ENCODE results near the gene VSTM2L.
"Not testable (repeated sequence)": the region's sequence is repeated elsewhere in the genome, so short reads cannot be mapped to it uniquely, and the experiment has no call there.

VSTM2L gene

DNA sequence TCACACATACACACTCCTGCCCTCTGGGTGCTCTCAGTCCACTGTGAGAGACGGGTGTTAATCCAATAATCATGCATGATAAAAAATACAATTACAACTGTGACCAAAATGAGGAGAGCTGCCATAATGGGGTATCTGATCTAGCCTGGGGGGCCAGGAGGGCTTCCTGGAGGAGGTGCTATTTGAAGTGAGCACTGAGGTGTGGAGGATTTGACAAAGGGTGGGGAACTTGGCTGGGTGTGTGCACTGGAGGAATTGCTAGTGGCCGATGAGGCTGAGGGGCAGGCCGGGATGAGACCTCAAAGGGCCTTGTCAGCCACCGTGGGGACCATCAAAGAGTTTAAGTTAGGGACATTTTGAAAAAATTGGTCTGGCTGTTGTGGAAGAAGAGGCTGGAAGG is 34.8 kb downstream of the VSTM2L start:
- DNase-seq (ENCODE audit: low read depth in 2 of 2) = no peak

DNA sequence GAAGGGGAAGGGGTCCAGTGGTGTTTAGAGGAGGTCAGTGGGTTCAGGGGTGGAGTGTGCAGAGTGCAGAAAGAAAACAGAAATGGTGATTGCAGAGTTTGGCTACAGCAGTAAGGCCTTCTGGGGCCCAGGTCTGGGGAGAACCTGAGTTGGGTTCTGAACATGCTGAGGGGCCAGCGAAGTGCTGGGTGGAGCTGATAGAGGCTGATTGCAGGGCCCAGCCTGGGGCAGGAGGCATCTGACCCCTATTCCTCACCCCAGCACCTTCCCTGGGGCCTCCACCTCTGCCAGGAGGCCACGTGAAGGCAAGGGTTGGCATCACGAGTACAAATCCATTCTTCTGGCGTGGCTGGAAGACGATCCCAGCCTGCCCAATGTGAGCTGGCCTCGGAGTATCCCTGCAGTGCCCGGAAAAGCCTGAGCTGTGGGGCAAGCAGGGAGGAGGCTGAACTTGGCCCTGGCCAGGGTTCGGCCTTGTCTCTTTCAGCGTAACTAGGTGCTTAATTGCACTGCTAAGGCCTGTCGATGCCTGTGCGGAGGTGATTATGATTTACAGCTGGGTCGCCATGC is 35.3 kb downstream of the VSTM2L start:
- DNase-seq (ENCODE audit: low read depth in 2 of 2) = no peak

- DNase-seq (ENCODE audit: low read depth in 2 of 2) = no peak
Measured at GRCh38 chr20:37938954-37939353, 36.0 kb downstream of the VSTM2L start.

- DNase-seq (ENCODE audit: low read depth in 2 of 2) = no peak
Measured at GRCh38 chr20:37939701-37940560, 37.0 kb downstream of the VSTM2L start.

GRCh38 chr20:37940858-37941257 is 37.9 kb downstream of the VSTM2L start:
- DNase-seq (ENCODE audit: low read depth in 2 of 2) = no peak

- no peak for DNase-seq (ENCODE audit: low read depth in 2 of 2)
Measured at GRCh38 chr20:37941332-37941731, 38.4 kb downstream of the VSTM2L start.

DNA sequence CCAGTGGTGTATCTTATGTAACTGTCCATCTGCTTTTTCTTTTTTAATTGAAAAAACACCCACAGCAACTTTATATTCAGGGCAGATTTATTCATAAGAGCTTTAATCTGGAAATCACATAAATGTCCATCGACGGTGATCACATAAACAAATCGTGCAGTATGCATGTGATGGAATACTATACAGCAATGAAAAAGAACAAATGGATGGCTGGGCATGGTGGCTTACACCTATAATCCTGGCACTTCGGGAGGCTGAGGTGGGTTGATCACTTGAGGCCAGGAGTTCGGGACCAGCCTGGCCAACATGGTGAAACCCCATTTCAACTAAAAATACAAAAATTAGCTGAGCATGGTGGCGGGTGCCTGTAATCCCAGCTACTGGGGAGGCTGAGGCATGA is 39.1 kb downstream of the VSTM2L start:
- DNase-seq (ENCODE audit: low read depth in 2 of 2) = no peak

DNA sequence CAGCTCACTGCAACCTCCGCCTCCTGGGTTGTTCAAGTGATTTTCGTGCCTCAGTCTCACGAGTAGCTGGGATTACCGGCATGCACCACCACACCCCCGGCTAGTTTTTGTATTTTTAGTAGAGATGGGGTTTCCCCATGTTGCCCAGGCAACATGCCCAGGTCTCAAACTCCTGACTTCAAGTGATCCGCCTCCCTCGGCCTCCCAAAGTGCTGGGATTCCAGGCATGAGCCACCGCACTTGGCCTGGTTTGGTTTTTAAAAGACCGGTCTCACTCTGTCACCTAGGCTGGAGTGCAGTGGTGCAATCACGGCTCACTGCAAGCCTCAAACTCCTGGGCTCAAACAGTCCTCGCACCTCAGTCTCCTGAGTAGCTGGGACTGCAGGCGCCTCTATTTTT is 40.1 kb downstream of the VSTM2L start:
- DNase-seq (ENCODE audit: low read depth in 2 of 2) = no peak

DNA sequence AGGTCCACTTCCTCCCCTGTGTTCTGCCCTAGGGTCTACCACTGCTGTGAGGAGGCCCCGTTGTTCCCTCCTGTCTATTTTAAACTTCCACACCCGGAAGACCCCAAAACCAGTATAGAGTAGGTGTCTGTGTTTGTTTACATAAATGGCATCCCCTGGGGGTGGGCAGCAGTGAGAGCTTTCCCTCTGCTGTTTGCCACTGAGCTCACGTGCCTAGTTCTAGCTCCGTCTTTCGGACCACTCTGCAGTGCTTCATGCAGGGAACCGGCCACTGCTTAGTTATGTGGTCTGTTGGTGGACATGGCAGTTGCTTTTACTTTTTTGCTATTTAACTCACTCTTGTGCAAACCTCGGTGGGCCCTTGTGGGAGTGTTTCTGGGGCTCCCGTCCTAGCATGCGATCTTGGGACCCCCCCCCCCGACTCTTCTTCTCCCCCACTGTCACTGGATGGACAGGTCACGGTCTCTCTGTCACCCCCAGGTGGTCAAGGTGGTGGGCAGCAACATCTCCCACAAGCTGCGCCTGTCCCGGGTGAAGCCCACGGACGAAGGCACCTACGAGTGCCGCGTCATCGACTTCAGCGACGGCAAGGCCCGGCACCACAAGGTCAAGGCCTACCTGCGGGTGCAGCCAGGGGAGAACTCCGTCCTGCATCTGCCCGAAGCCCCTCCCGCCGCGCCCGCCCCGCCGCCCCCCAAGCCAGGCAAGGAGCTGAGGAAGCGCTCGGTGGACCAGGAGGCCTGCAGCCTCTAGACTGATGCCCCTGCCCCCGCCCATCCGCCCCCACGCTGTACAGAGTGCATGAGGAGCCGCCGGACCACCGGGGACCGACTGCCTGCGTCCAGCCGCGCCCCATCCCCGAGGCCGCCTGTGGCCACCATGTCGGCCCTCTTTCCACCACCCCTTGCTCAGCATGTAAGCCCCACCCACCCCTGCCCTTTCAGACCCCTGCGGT is 40.9 kb downstream of the VSTM2L start:
- no peak for DNase-seq (ENCODE audit: low read depth in 2 of 2)

DNA sequence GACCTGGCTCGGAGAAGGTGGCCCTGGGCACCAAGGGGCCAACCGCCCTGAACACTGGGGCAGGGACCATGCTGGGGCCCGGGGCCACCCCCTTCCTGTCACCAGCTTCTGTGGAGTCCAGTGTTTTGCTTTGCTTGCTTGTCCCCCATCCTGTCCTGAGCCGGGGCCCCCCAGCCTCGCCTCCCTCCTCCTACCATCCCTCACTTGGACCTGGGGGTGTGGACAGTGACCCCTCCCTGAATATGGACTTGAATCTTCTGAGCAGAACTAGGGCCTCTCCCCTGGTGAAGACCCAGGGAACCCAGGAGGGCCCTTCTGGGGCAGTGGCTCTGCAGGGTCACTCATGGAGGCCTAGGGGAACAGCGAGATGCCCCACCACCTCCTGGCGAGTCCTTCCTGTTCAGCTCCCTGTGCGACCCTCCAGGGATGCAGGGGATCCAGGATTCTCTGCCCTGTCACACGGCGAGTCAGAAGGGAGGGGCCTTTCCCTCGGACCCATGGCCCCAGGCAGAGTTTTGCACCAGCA is 41.6 kb downstream of the VSTM2L start:
- no peak for DNase-seq (ENCODE audit: low read depth in 2 of 2)

DNA sequence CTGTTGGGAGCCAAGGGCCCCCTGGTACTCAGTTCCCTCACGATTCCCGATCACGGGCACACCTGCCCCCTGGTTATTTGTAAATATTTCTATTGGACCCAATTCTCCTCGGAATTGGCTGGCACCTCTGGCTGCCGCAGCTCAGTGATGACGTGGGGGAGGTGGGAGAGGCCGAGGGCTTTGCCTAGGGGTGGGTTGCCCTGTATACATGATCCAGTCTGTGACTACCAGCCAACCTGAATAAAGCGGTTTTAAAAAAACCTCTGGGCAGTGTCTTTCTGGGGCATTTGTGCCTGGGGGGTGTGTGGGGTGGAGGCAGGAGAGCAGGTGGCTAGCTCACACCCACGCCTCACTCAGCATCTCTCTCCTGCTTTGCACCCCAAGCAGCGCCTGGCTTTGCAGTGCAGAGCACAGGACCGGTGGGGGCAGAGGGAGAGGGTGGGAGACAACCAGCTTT is 42.2 kb downstream of the VSTM2L start:
- no peak for DNase-seq (ENCODE audit: low read depth in 2 of 2)

DNA sequence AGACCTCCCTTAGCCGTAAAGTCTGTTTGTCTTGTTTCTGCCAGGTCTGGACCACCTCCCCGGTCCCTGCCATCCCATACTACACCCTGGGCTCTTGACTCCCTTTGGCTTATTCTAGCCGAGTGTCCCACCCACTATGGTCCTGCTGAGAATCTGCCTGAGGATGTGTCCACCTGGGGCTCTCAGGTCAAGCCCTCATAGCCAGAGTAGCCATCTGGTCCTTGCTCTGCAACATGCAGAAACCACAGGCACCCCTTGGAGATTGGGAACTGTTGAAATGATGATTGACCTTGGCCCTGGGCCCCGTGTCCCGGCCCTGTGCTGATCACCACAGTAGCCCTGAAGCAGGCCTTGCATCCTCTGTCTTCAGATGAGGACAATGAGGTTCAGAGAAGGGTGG is 44.0 kb downstream of the VSTM2L start:
- DNase-seq (ENCODE audit: low read depth in 2 of 2) = no peak

DNA sequence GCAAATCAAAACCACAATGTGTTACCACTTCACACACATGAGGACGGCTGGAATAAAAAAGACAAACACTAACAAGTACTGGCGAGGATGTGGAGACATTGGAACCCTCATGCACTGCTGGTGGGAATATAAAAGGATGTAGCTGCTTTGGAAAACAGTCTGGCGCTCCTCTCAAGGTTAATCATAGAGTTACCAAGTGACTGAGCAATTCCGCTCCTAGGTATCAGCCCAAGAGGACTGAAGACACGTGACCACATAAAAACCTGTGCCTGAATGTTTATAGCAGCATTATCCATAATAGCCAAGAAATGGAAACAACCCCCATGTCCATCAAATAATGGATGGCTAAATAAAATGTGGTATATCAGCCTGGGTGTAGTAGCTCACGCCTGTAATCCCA is 45.0 kb downstream of the VSTM2L start:
- DNase-seq (ENCODE audit: low read depth in 2 of 2) = no peak

DNA sequence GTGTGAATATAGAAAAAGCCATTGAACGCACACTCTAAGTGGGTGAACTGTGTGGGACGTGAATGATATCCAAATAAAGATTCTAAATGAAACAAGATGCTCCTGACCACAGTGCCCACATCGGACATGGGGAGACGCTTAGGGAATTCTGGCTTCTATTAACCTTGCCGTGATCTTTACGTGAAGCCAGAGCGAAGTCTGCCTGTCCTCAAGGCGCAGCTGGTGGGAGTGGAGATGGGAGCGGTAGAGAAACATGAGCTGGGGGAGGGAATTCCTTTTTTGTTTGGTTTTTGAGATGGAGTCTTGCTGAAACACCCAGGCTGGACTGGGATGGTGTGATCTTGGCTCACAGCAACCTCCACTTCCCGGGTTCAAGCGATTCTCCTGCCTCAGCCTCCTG is 46.0 kb downstream of the VSTM2L start:
- DNase-seq (ENCODE audit: low read depth in 2 of 2) = no peak

- DNase-seq (ENCODE audit: low read depth in 2 of 2) = no peak
Measured at GRCh38 chr20:37954190-37954589, 51.3 kb downstream of the VSTM2L start.

- no peak for DNase-seq (ENCODE audit: low read depth in 2 of 2)
Measured at GRCh38 chr20:37954626-37955025, 51.7 kb downstream of the VSTM2L start.

- no peak for DNase-seq (ENCODE audit: low read depth in 2 of 2)
Measured at GRCh38 chr20:37955511-37955910, 52.6 kb downstream of the VSTM2L start.

- DNase-seq (ENCODE audit: low read depth in 2 of 2) = no peak
Measured at GRCh38 chr20:37956107-37956585, 53.2 kb downstream of the VSTM2L start.

DNA sequence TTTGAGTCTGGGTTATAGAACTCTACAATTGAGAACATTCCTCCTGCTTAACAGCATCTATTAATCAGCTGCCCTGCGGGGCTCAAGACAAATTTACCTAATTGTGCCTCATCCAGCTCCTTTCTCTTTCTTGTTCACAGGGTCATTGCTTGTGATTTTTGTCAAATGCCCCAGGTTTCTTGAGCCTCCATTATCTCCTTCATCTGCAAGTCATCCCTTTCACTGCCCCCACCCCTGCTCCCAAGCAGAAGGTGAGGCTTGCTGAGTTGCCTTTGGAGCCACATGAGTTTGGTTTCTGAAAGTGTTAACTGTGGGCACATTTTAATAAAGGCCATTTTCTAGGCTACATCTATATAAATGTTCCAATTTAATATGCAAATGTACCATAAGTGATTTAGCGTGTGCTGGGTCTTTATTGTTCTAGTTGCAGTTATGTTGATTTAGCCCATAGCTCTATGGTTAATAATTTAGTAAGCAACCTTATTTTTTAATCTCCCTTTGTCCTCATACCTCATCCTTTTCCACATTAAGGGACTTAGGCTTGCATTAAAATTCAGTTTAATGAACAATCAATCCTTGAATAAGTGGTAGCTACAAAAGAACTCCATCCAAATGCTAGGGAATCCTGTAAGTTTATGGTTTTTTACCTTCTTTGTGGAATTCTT is 56.1 kb downstream of the VSTM2L start:
- no peak for DNase-seq (ENCODE audit: low read depth in 2 of 2)

GRCh38 chr20:37961066-37961465 is 58.1 kb downstream of the VSTM2L start:
- DNase-seq (ENCODE audit: low read depth in 2 of 2) = no peak

DNA sequence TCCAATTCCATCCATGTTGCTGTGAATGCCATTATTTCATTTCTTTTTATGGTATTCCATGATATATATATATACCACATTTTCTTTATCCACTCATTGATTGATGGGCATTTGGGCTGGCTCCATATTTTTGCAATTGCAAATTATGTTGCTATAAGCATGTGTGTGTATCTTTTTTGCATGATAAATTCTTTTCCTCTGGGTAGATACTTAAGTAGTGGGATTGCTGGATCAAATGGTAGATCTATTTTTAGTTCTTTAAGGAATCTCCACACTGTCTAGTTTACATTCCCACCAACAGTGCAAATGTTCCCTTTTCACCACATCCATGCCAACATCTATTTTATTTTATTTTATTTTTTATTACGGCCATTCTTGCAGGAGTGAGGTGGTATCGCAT is 60.6 kb downstream of the VSTM2L start:
- DNase-seq (ENCODE audit: low read depth in 2 of 2) = not testable (repeated sequence)

Data from stimulated activated CD4-positive, alpha-beta T cell treated with anti-CD3 and anti-CD28 coated beads, Interleukin-12 subunit alpha, Interleukin-12 subunit beta, amount 100 ng/mL, for 24 hours (primary cell).